ENCODE data around the gene FOXO1. TPM values are rescaled to one million over a fixed set of nuclear protein-coding genes. Genes with fewer than 3 reads are reported as not detected.

The FOXO1 gene
- total RNA-seq, 8 experiments from 2014 or later = 0.63 to 17.3 (median 5.5) TPM

GRCh38 chr13:40677064-40677463, 10.6 kb upstream of the FOXO1 start:
- Histone ChIP-seq H3K27ac (no peak overlapping the region), H3K4me1 (replicated peaks in 1 of 2) (peaks cover 0 to 2% of the 10 kb centered on the region in 2 donors), H3K4me3 (no peak overlapping the region)
- WGBS, 10 experiments = 32 to 97% (median 88%) methylated on average over 2 to 4 of the region's 4 CpGs
- in situ Hi-C loops (cut with MboI; ENCODE audit: low pct_unique_long_range_greater_than_20kb in 2 of 9, low sequenced_read_pairs in 9 of 9, unreplicated experiment in 9 of 9) = loop anchor here (25.0 kb wide), 6 partner anchors 615 to 990 kb away; no protein-coding TSS in a partner anchor
- ATAC-seq (replicated peaks in 6 of 8) = no peak

GRCh38 chr13:40676007-40676406, 9.6 kb upstream of the FOXO1 start:
- WGBS, 10 experiments = 32 to 100% (median 79%) methylated on average over 1 to 2 of the region's 2 CpGs; no CpG with 5 or more reads in 2 of the 10 experiments
- Histone ChIP-seq H3K27ac (no peak overlapping the region), H3K4me1 (replicated peaks in 1 of 2) (peaks cover 0 to 2% of the 10 kb centered on the region in 2 donors), H3K4me3 (no peak overlapping the region)
- no peak for ATAC-seq (replicated peaks in 6 of 8)
- in situ Hi-C loops (cut with MboI; ENCODE audit: low pct_unique_long_range_greater_than_20kb in 2 of 9, low sequenced_read_pairs in 9 of 9, unreplicated experiment in 9 of 9) = loop anchor here (25.0 kb wide), 6 partner anchors 614 to 989 kb away; no protein-coding TSS in a partner anchor

GRCh38 chr13:40673414-40673813, 7.0 kb upstream of the FOXO1 start:
- no peak for ATAC-seq (replicated peaks in 6 of 8)
- H3K27ac ChIP-seq = no peak overlapping the region
- in situ Hi-C loops (cut with MboI; ENCODE audit: low pct_unique_long_range_greater_than_20kb in 2 of 9, low sequenced_read_pairs in 9 of 9, unreplicated experiment in 9 of 9) = loop anchor here in 1 of 9 experiments (25.0 kb wide), 1 partner anchor 436 kb away; no protein-coding TSS in a partner anchor
- H3K4me1 ChIP-seq (replicated peaks in 1 of 2) = no peaks in the 10 kb centered on the region
- H3K4me3 ChIP-seq = no peak overlapping the region

GRCh38 chr13:40672765-40673397, 6.4 kb upstream of the FOXO1 start:
- Histone ChIP-seq H3K4me3 (no peak overlapping the region), H3K27ac (no peak overlapping the region)

GRCh38 chr13:40671956-40672764, 5.7 kb upstream of the FOXO1 start:
- Histone ChIP-seq H3K4me1 (replicated peaks in 1 of 2) (no peaks in the 10 kb centered on the region), H3K4me3 (no peak overlapping the region), H3K27ac (no peak overlapping the region)
- peak in 5 of 8 experiments; percentile 28 to 93 (median 80) for ATAC-seq (replicated peaks in 6 of 8)
- in situ Hi-C loops (cut with MboI; ENCODE audit: low pct_unique_long_range_greater_than_20kb in 2 of 9, low sequenced_read_pairs in 9 of 9, unreplicated experiment in 9 of 9) = loop anchor here in 1 of 9 experiments (25.0 kb wide), 1 partner anchor 435 kb away; no protein-coding TSS in a partner anchor
- 0 to 80% (median 47%) methylated on average over 1 of the region's 1 CpG; no CpG with 5 or more reads in 2 of the 10 experiments for WGBS, 10 experiments

More at GRCh38 chr13:40672765-40673397, 6.4 kb upstream of the FOXO1 start:
- in situ Hi-C loops (cut with MboI; ENCODE audit: low pct_unique_long_range_greater_than_20kb in 2 of 9, low sequenced_read_pairs in 9 of 9, unreplicated experiment in 9 of 9) = loop anchor here in 1 of 9 experiments (25.0 kb wide), 1 partner anchor 436 kb away; no protein-coding TSS in a partner anchor
- 0 to 90% (median 49%) methylated on average over 2 to 4 of the region's 4 CpGs for WGBS, 10 experiments
- ATAC-seq (replicated peaks in 6 of 8) = peak in 3 of 8 experiments; percentile 43 to 72 (median 51)
- no peaks in the 10 kb centered on the region for H3K4me1 ChIP-seq (replicated peaks in 1 of 2)

GRCh38 chr13:40670307-40670706, 3.9 kb upstream of the FOXO1 start:
- in situ Hi-C loops (cut with MboI; ENCODE audit: low pct_unique_long_range_greater_than_20kb in 2 of 9, low sequenced_read_pairs in 9 of 9, unreplicated experiment in 9 of 9) = loop anchor here in 1 of 9 experiments (25.0 kb wide), 1 partner anchor 433 kb away; no protein-coding TSS in a partner anchor
- no peak overlapping the region for H3K27ac ChIP-seq
- no peak for ATAC-seq (replicated peaks in 6 of 8)
- no peaks in the 10 kb centered on the region for H3K4me1 ChIP-seq (replicated peaks in 1 of 2)
- 20 to 94% (median 79%) methylated on average over 1 to 2 of the region's 2 CpGs; no CpG with 5 or more reads in 2 of the 10 experiments for WGBS, 10 experiments
- H3K4me3 ChIP-seq = no peak overlapping the region

GRCh38 chr13:40668335-40668734, 1.9 kb upstream of the FOXO1 start:
- peak in 3 of 8 experiments; percentile 1 to 6 (median 2) for ATAC-seq (replicated peaks in 6 of 8)
- in situ Hi-C loops (cut with MboI; ENCODE audit: low pct_unique_long_range_greater_than_20kb in 2 of 9, low sequenced_read_pairs in 9 of 9, unreplicated experiment in 9 of 9) = loop anchor here in 1 of 9 experiments (25.0 kb wide), 1 partner anchor 431 kb away; no protein-coding TSS in a partner anchor
- Histone ChIP-seq H3K4me3 (no peak overlapping the region), H3K27ac (no peak overlapping the region), H3K4me1 (replicated peaks in 1 of 2) (no peaks in the 10 kb centered on the region)
- 6 to 94% (median 80%) methylated on average over 1 to 7 of the region's 11 CpGs; no CpG with 5 or more reads in 3 of the 10 experiments for WGBS, 10 experiments

- Histone ChIP-seq H3K4me3 (peak overlapping the region; percentile 46 to 79 (median 56)), H3K4me1 (replicated peaks in 1 of 2) (no peaks in the 10 kb centered on the region), H3K27ac (no peak overlapping the region)
- ATAC-seq (replicated peaks in 6 of 8) = no peak
- no CpG with 5 or more reads among the region's 5 CpGs for WGBS, 10 experiments
- in situ Hi-C loops (cut with MboI; ENCODE audit: low pct_unique_long_range_greater_than_20kb in 2 of 9, low sequenced_read_pairs in 9 of 9, unreplicated experiment in 9 of 9) = loop anchor here in 1 of 9 experiments (25.0 kb wide), 1 partner anchor 430 kb away; no protein-coding TSS in a partner anchor
Observed at GRCh38 chr13:40667622-40667978, 1.2 kb upstream of the FOXO1 start.

- Histone ChIP-seq H3K4me1 (replicated peaks in 1 of 2) (no peaks in the 10 kb centered on the region), H3K27ac (peak overlapping the region in 1 of 2 donors; percentile 27), H3K4me3 (peak overlapping the region; percentile 46 to 79 (median 56))
- WGBS, 10 experiments = 0 to 20% (median 8%) methylated on average over 2 to 6 of the region's 67 CpGs; no CpG with 5 or more reads in 6 of the 10 experiments
- ATAC-seq (replicated peaks in 6 of 8) = peak; percentile 16 to 76 (median 66)
- in situ Hi-C loops (cut with MboI; ENCODE audit: low pct_unique_long_range_greater_than_20kb in 2 of 9, low sequenced_read_pairs in 9 of 9, unreplicated experiment in 9 of 9) = loop anchor here in 1 of 9 experiments (25.0 kb wide), 1 partner anchor 430 kb away; no protein-coding TSS in a partner anchor
Observed at GRCh38 chr13:40666933-40667621, 636 bp upstream of the FOXO1 start.

GRCh38 chr13:40665126-40666044, 1.1 kb downstream of the FOXO1 start:
- no peaks in the 10 kb centered on the region for H3K4me1 ChIP-seq (replicated peaks in 1 of 2)
- in situ Hi-C loops (cut with MboI; ENCODE audit: low pct_unique_long_range_greater_than_20kb in 2 of 9, low sequenced_read_pairs in 9 of 9, unreplicated experiment in 9 of 9) = loop anchor here in 1 of 9 experiments (25.0 kb wide), 1 partner anchor 428 kb away; no protein-coding TSS in a partner anchor
- ATAC-seq (replicated peaks in 6 of 8) = peak in 7 of 8 experiments; percentile 0 to 13 (median 7)
- peak overlapping the region in 1 of 2 donors; percentile 76 for H3K27ac ChIP-seq
- whole genome bisulfite sequencing, 10 experiments = no CpG with 5 or more reads among the region's 117 CpGs
- H3K4me3 ChIP-seq = peak overlapping the region; percentile 46 to 79 (median 56)

GRCh38 chr13:40664350-40665125, 1.9 kb downstream of the FOXO1 start:
- H3K4me1 ChIP-seq (replicated peaks in 1 of 2) = no peaks in the 10 kb centered on the region
- in situ Hi-C loops (cut with MboI; ENCODE audit: low pct_unique_long_range_greater_than_20kb in 2 of 9, low sequenced_read_pairs in 9 of 9, unreplicated experiment in 9 of 9) = loop anchor here in 1 of 9 experiments (25.0 kb wide), 1 partner anchor 427 kb away; no protein-coding TSS in a partner anchor
- peak overlapping the region; percentile 46 to 79 (median 56) for H3K4me3 ChIP-seq
- peak overlapping the region in 1 of 2 donors; percentile 76 for H3K27ac ChIP-seq
- no CpG with 5 or more reads among the region's 77 CpGs for WGBS, 10 experiments
- ATAC-seq (replicated peaks in 6 of 8) = peak; percentile 2 to 30 (median 14)
